HTERT RPE-1 (cell line): Measurements from ENCODE around the gene TRAP1.
"Not testable (repeated sequence)": the region's sequence is repeated elsewhere in the genome, so short reads cannot be mapped to it uniquely, and the experiment has no call there.

Source experiments
- in situ Hi-C: fragments of 300-500 bp; cut with MboI; formaldehyde crosslinking; loops from 4 replicates; pipeline ENCODE4 v1.14.3; 2020; ENCODE audit warnings: low sequenced_read_pairs

TRAP1 gene

DNA sequence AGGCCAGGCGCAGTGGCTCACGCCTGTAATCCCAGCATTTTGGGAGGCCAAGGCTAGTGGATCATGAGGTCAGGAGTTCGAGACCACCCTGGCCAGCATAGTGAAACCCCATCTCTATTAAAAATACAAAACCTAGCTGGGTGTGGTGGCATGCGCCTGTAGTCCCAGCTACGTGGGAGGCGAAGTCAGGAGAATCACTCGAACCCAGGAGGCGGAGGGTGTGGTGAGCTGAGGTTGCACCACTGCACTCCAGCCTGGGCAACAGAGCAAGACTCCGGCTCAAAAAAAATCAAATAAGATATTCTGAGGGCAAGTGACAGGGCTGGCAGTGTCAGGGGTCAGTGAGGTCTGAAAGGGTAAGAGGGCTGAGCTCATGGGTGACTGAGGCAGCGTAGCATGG is 2.9 kb downstream of the TRAP1 start:
- in situ Hi-C loops = not testable (repeated sequence)

DNA sequence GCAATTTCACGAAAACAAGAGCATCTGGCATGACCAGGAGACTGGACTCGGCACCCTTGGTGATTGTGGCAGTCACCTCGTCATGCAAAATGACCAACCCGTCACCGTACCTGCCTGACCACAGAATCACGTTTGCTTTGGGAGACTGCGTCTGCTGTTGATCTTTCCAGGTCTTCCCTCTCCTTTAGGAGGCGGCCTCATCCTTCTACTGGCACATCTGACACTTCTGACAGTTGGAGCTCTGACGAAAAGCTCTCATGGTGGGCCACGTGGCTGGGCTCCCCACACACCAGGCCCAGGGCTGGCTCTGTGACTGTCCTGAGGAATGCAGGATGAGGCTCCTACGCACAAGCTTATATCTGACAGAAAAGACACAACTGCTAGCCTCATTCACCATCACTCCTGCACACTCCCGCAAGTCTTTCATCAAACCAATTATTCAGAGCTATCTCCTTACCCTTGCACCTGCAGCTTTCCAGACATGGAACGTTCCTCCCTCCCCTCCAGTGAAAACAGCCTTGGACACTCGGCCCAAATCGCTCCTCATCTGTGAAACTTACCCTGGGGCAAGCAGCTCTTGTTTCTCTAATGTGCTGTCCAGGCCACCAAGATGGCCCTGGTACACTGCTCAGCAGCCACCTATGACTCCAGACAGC is 3.6 kb downstream of the TRAP1 start:
- in situ Hi-C loops = no loop called here

DNA sequence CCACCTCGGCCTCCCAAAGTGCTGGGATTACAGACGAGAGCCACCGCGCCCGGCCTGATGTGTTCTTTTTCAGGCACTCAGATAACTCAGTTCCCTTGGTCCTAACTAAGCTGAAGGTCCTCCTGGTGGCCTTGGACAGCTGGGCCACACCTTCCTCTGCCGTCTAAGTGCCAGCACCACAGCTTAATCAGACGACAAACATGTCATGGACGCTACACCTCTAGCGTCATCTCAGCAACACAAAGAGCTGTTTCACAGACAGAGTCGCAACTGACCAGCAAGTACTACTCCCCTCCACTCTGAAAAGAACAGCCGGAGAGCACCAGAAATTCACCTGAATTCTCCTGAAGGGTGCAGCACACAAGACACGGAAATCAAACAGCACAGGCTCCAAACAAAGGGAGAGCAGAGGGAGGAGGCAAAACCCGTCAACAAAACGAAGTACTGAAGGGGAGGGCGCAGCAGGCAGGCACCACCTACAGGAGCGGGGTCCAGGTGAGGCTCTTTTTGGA is 4.4 kb downstream of the TRAP1 start:
- in situ Hi-C loops = no loop called here

DNA sequence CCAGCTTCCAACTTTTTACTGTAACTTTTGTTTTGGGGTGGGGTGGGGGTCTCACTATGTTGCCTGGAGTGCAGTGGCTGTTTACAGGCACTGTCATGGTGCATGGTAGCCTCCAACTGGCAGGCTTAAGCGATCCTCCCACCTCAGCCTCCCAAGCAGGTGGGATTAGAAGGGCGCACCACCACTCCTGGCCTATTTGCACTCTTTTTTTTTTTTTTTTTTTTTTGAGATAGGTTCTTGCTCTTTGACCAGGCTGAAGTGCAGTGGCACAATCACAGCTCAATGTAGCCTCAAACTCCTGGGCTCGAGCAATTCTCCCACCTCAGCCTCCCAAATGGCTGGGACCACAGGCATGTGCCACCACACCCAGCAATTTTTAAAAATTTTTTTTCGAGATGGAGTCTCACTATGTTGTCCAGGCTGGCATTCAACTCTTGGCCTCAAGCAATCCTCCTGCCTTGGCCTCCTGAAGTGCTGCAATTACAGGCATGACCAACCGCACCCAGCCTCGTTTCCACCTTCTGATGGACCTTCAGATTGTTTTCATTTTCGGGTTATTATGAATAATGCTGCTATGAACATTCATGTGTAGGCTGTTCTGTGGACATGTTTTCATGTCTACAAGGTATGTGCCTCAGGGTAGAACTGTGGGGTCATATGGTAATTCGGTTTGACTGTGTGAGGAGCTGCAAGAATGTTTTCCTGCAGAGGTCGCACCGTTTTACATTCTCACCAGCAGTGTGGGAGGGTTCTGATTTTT is 10.9 kb downstream of the TRAP1 start:
- in situ Hi-C loops = no loop called here

DNA sequence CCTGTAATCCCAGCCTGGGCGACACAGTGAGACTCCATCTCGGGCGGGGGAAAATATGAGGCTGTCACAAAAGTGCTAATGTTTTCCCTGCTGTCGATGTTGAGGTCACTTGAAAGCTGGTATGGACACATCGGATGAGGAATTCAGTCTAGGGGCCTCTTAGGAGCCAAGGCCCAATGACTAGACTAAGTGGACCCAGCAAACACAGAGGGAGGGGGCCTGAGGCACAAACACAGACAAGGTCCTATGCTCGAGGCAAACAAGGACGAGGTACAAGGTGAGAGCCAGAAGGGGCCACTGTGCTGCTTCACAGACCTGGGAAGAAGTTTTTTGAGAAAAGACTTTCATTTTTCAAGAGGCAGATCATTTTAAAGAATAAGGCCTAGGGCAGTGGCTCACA is 15.2 kb downstream of the TRAP1 start:
- in situ Hi-C loops = no loop called here

DNA sequence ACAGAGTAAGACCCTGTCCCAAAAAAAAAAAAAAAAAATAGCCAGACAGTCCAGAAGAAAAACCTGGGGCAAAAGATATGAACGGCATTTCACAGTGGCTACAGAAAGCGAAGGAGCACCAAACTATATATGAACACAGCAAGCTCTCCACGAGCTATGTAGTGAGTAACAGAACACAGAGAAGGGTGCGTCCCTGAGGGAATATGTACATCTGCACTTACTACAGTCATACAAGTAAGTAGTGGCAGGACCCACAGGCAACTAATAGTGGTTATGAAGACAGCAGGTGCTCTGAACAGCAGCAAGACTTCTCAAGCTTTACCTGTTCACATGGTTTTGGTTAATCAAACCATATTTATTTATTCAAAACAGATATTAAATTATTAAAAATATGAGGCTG is 15.8 kb downstream of the TRAP1 start:
- in situ Hi-C loops = no loop called here

DNA sequence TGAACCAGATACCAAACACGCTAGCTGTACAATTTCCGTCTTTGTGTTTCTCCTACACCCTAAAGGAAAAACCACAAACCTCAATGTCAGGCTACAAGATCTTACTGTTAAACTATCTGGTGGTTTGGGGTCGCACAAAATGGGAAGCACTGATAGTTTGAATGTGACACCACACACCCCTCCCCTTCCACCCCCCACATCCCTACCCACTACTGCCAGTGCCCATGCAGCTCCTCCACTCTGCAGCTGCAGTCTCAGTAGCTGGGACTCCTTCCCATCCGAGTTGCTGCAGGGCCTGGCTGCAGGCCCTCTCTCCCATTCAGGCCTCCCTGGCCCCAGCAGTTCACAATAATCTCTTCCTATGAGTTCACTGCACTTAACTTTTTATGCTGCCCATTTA is 18.4 kb downstream of the TRAP1 start:
- in situ Hi-C loops = no loop called here

DNA sequence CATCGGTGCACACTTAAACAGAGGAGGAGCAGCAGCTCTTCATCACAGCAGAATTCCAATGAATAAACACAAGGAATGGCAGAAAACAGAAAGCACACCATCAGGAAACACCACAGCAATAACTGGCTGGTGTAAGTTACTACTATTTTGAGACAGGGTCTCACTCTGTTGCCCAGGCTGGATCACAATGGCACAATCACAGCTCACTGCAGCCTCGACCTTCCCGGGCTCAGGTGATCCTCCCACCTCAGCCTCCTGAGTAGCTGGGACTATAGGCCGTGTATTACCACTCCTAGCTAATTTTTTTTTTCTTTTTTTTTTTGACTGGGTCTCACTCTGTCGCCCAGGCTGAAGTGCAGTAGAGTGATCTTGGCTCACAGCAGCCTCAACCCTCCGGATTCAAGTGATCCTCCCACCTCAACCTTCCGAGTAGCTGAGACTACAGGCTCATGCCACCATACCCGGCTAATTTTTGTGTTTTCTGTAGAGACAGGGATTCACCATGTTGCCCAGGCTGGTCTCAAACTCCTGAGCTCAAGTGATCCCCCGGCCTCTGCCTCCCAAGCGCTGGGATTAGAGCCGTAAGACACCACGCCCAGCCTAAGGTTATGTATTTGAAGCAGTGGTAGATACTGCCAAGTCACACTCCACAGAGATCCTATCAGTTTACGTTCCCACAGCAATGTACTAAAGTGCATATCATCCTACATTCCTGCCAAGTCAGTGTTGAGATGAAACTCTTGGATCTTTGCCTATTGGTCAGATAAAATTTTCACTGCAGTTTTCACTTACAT is 20.7 kb downstream of the TRAP1 start:
- in situ Hi-C loops = no loop called here

DNA sequence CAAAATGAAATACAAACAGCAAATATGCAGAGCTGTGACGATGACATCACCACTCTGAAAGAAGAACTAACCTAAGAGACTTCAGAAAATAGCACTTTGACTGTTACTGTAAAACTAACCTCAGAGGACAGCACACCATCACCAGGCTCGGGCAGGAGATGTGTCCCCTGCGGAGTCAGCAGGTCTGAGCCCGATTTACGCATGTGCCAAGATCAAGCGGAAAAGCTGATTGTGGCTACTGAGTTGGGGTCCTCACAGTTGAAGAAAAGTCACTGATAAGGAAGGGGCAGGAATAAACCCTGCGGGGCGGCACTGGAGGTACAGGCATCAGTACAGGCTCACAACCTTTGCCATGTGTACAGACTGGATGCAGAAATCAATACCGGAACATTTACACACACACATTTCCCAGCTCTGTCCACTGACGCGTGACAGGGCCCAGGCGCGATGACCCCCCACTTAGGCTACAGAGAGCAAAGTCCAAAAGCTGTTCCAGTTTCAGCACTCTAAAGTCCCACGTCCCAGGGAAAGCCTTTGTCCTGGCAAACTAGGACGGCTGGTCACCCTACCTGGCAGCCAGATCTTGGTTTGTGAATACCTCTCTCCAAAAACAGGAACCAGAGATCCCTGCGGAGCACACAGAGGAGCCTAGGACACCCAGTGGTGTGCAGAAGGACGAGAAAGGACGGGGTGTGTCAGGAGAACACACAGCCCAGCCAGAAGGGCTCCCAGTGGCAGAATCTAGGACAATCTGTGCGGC is 21.5 kb downstream of the TRAP1 start:
- in situ Hi-C loops = no loop called here

DNA sequence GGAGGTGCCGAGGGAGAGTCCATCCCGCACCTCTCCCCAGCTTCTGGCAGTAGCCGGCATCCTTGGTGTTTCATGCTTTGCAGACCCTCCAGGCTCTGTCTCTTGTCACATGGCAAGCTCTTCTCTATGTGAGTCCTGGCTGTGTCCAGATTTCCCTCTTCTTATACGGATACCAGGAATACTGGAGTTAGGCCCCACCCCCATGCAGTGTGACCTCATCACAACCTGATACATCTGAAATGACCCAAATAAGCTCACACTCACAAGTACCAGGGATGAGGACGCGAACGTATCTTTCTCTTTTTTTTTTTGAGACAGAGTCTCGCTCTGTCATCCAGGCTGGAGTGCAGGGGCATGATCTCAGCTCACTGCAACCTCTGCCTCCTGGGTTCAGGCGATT is 23.3 kb downstream of the TRAP1 start:
- in situ Hi-C loops = no loop called here

DNA sequence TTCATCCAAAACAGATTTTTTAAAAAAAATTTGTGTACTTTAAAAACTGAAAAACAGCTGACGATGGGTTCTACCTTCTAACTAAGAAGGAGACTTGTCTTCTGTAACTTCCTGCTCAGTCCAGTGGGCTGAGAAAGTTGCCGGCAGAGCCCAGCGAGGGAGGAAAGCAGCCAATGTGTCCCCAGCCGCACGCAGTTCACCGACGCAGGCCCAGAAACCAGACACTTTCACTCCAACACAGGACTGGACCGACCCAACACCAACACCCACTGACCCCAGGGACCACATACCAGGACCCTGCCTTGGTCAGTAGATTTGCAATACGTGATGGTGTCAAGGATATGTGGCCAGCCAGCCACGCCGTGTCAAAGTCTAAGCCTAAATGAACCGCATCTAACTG is 25.6 kb downstream of the TRAP1 start:
- in situ Hi-C loops = no loop called here

DNA sequence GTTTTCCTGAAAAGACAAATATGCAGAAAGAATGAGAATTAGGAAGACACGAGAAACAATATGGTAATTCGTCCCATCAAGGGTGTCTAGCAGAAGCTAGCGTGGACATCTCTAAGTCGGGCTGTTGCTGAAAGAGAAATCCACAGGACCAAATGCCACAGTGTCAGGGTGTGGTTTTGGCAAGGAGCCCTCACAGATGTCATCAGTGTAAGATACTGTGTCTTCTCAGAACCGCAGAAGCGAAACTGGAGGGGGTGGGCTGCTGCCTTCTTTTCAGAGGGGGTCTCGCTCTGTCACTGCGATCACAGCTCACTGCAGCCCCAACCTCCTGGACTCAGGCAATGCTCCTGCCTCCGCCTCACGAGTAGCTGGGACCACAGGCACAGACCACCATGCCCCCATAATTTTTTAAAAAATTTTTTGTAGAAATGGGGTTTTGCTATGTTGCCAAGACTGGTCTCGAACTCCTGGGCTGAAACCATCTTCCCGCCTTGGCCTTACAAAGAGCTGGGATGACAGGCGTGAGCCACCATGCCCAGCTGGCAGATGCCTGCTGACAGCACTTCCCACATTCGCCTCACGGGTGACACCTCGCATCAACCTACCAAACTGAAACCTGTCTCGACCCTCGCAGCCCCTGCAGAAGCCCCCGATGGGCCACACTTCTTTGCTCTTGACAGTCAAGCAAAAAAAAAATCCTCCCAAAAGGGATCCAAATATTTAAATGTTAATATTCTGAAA is 26.2 kb downstream of the TRAP1 start:
- in situ Hi-C loops = no loop called here

DNA sequence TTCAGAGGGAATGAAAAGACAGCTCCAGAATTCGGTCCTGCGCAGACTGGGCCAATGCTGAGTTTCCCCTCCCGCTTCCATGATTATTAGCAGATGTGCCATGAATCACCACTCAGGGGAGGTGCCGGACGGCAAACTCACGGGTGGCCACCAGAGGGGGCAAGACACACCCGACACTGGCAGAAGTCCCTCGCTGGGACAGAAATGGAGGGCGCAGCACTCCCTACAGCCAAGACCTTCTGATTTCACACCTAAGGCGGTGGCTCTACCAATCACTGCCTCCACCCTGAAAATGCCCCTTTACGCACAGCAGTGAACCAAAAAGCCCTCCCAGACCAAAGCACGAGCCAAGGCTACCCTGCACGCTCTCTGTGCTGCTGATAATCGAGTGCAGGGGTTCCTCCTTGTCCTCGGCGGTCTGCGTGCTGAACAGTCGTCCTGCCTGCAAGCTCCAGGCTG is 26.8 kb downstream of the TRAP1 start:
- in situ Hi-C loops = no loop called here

DNA sequence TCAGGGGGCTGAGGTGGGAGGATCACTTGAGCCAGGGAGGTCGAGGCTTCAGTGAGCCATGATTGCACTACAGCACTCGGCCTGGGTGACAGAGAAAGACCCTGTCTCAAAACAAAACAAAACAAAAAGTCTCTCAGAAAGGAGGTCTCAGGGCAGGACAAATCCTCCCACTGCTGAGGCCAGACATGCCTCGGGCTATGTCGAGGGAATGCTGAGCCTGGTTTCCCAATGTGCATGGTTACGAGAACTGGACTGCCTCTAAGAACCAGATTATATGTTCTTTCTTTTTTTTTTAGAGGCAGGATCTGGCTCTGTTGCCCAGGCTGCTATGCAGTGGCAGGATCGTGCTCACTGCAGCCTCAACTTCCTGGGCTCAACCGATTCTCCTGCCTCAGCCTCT is 27.6 kb downstream of the TRAP1 start:
- in situ Hi-C loops = no loop called here

DNA sequence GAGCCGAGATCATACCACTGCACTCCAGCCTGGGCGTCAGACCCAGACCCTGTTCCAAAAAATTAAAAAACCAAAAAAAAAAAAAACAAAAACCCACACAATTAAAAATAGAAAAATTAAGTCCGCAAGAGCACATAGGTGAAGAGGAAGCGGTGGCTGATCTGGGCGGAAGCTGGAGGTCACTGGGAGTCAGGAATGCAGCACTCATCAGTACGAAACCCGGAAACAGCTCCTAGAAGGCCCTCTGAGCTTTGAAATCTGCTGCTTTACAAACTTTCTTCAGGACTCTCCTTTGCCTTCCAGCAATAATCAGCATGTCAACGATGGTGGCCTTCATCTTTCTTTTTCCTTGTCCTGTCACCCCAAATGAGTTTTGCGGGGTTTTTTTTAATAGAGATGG is 29.5 kb downstream of the TRAP1 start:
- in situ Hi-C loops = no loop called here

DNA sequence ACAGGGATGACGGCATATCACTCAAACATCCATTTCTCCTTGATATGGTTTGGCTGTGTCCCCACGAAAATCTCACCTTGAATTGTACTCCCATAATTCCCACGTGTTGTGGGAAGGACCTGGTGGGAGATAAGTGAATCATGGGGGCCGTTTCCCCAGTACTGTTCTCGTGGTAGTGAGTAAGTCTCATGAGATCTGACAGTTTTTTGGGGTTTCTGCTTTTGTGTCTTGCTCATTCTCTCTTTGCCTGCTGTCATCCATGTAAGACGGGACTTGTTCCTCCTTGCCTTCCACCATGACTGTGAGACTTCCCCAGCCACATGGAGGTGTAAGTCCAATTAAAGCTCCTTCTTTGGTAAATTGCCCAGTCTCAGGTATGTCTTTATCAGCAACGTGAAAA is 30.3 kb downstream of the TRAP1 start:
- in situ Hi-C loops = no loop called here

DNA sequence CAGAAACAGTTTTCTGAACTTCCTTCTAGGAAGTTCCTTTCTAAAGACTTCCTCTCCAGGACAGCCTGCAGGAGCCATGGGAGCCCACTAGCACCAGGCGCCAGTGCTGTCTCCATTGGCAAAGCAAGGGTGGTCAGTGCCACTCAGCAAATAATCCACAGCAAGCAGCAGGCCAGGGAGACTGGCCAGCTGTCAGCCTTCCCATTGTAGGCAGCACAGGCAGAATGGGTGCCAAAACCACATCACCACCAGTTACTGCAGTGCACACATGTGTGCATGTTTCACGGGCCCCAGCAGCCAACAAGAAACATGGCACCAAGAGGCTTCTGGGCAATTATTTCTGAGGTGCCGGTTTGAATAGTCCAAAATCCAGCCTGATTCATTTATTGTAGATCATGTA is 36.1 kb downstream of the TRAP1 start:
- in situ Hi-C loops = no loop called here

DNA sequence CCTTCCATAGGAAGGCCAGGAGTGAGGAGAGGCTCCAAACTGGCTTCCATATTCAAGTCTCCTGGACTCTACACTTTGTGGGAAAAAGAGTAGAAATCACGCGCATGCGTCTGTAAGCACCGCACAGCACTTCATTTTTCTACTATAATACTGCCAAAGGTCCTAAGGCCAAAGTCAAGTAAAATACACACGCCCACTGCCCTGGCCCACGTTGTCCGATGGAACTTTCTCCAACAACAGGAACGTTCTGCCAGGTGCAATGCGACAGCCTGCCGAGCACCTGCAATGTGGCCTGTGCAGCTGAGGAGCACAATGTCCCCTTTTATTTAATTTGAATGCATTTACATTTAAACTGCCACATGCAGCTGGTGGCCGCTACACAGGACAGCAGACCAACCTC is 39.3 kb downstream of the TRAP1 start:
- in situ Hi-C loops = no loop called here

DNA sequence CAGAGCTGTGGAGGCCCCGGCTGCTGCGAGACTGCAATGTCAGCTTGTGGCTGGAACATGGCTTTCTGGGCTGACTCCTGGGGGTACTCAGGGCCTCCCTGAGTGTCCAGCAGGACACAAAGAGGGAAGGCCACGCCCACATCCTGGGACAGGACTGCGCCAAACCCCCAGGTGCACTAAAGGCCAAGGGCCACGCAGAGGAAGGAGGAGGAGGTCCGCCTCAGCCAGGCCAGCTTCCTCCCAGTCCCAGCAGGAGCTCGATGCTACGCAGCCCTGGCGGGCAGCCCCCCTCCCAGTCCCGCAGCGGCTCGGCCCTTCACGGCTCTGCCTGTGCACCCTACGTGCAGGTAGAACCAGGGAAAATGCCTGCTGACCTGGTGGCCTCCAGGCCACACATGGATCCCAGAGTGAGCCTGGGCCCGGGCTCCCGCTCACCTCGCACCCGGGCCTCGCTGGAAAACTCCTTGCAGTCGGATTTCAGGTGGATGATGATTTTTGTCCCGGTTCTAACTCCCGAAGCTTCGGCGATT is 41.7 kb downstream of the TRAP1 start:
- in situ Hi-C loops = no loop called here
